ENCODE data around the gene OR2V1.

OR2V1 gene

GRCh38 chr5:181130832-181131496 is at the start of gene OR2V1:
OR2V1 (minus strand) TSS chr5:181131169; CDS start chr5:181125304, 5,865 bp downstream.
- TF ChIP-seq GATA3 (IDR thresholded peaks at IDR 0.05; ENCODE audit: low read depth, low read length): no peak
- no peak for TF ChIP-seq GATA2 (IDR thresholded peaks at IDR 0.05; ENCODE audit: low read depth, low read length)

- TF ChIP-seq GATA2 (IDR thresholded peaks at IDR 0.05; ENCODE audit: low read depth, low read length) (no peak), GATA3 (IDR thresholded peaks at IDR 0.05; ENCODE audit: low read depth, low read length) (no peak)
These were observed 45.4 kb upstream of the OR2V1 start for GRCh38 chr5:181176254-181176952.

- no peak for TF ChIP-seq GATA3 (IDR thresholded peaks at IDR 0.05; ENCODE audit: low read depth, low read length)
- TF ChIP-seq GATA2 (IDR thresholded peaks at IDR 0.05; ENCODE audit: low read depth, low read length): no peak
These were observed 42.7 kb upstream of the OR2V1 start for GRCh38 chr5:181173420-181174342.

- TF ChIP-seq GATA2 (IDR thresholded peaks at IDR 0.05; ENCODE audit: low read depth, low read length) (no peak), GATA3 (IDR thresholded peaks at IDR 0.05; ENCODE audit: low read depth, low read length) (no peak)
These were observed 42.1 kb upstream of the OR2V1 start for GRCh38 chr5:181173027-181173419.

- TF ChIP-seq GATA2 (IDR thresholded peaks at IDR 0.05; ENCODE audit: low read depth, low read length) (no peak), GATA3 (IDR thresholded peaks at IDR 0.05; ENCODE audit: low read depth, low read length) (no peak)
These were observed 40.8 kb upstream of the OR2V1 start for GRCh38 chr5:181171782-181172181.

GRCh38 chr5:181170996-181171395 is 40.0 kb upstream of the OR2V1 start:
- TF ChIP-seq GATA2 (IDR thresholded peaks at IDR 0.05; ENCODE audit: low read depth, low read length) (no peak), GATA3 (IDR thresholded peaks at IDR 0.05; ENCODE audit: low read depth, low read length) (no peak)

GRCh38 chr5:181170237-181170825 is 39.4 kb upstream of the OR2V1 start:
- no peak for TF ChIP-seq GATA2 (IDR thresholded peaks at IDR 0.05; ENCODE audit: low read depth, low read length)
- no peak for TF ChIP-seq GATA3 (IDR thresholded peaks at IDR 0.05; ENCODE audit: low read depth, low read length)

GRCh38 chr5:181168595-181169118 is 37.7 kb upstream of the OR2V1 start:
- TF ChIP-seq GATA2 (IDR thresholded peaks at IDR 0.05; ENCODE audit: low read depth, low read length) (no peak), GATA3 (IDR thresholded peaks at IDR 0.05; ENCODE audit: low read depth, low read length) (no peak)

GRCh38 chr5:181167814-181168488 is 37.0 kb upstream of the OR2V1 start:
- TF ChIP-seq GATA2 (IDR thresholded peaks at IDR 0.05; ENCODE audit: low read depth, low read length) (peak; percentile 90), GATA3 (IDR thresholded peaks at IDR 0.05; ENCODE audit: low read depth, low read length) (peak; percentile 80)

GRCh38 chr5:181166812-181167733 is 36.1 kb upstream of the OR2V1 start:
- TF ChIP-seq GATA2 (IDR thresholded peaks at IDR 0.05; ENCODE audit: low read depth, low read length) (no peak), GATA3 (IDR thresholded peaks at IDR 0.05; ENCODE audit: low read depth, low read length) (no peak)

- TF ChIP-seq GATA3 (IDR thresholded peaks at IDR 0.05; ENCODE audit: low read depth, low read length) (no peak), GATA2 (IDR thresholded peaks at IDR 0.05; ENCODE audit: low read depth, low read length) (no peak)
These were observed 33.3 kb upstream of the OR2V1 start for GRCh38 chr5:181164076-181164952.
